ENCODE measurements around the gene UBE2D2.

DNA sequence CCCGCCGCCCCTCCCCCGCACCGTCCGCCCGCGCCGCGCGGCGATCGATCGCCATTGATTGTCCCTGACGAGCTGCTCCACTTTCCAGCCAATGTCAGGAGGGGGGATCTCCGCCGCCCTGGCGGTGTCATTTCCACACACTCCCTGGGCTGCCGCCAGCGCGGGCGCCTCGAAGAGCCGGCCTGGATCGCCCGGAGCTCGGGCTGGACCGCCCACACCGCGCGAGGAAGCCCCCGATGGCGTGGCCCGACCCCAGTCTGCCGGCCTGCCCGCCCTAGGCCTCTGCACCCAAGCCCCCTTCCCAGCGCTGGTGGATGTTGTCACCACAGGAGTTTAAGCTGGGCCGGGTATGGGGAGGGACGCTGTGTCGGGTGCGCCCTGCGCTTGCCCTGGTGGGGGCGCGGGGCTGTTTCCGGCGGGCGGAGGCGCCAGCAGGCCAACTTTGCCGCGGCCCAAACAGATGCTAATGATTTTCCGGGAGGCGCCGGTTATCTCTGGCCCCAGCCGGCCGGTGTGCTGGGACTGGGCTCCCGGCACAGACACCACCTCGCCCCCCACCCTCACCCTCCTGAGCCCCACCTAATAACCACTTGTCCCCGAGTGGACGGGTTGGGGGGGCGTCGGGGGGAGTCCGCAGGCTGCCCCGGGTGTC lies 76.4 kb downstream of the UBE2D2 start:
- TF ChIP-seq, protein P1, sequence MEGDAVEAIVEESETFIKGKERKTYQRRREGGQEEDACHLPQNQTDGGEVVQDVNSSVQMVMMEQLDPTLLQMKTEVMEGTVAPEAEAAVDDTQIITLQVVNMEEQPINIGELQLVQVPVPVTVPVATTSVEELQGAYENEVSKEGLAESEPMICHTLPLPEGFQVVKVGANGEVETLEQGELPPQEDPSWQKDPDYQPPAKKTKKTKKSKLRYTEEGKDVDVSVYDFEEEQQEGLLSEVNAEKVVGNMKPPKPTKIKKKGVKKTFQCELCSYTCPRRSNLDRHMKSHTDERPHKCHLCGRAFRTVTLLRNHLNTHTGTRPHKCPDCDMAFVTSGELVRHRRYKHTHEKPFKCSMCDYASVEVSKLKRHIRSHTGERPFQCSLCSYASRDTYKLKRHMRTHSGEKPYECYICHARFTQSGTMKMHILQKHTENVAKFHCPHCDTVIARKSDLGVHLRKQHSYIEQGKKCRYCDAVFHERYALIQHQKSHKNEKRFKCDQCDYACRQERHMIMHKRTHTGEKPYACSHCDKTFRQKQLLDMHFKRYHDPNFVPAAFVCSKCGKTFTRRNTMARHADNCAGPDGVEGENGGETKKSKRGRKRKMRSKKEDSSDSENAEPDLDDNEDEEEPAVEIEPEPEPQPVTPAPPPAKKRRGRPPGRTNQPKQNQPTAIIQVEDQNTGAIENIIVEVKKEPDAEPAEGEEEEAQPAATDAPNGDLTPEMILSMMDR (conservative IDR thresholded peaks at IDR 0.05) = no peak
- no peak for TF ChIP-seq ZFX (IDR thresholded peaks at IDR 0.05)

All from C4-2B (cell line).